GM12878 (cell line): ENCODE results near the gene EVI5L. TPM values are rescaled to one million over a fixed set of nuclear protein-coding genes. Genes with fewer than 3 reads are reported as not detected.
A peak's percentile ranks its signal among the peaks of the same experiment; 100 is the strongest.

ENCODE experiments used
- ATAC-seq: fragments of 200-7000 bp; cut with Tn5 transposase; 3 replicates; pipeline ENCODE4 v1.9.1; 2020; ENCODE audit warnings: mild to moderate bottlenecking, moderate library complexity
- BruUV-seq: library from RNA; stranded (reverse); fragments of 400-500 nt; replicated peaks from 2 replicates; lab custom pipeline; 2021; lab: Mats Ljungman, UMichigan
- CTCF ChIA-PET: fragments of 300-600 bp; sonication (Branson Sonifier 250); formaldehyde crosslinking; extraction: SDS; loops from one replicate; lab custom pipeline; 2021; ENCODE audit warnings: inconsistent platforms; lab: Yijun Ruan, JAX
- POLR2A ChIA-PET: fragments of 350-600 bp; formaldehyde crosslinking; extraction: SDS; loops from one replicate; lab custom pipeline; 2021; ENCODE audit warnings: inconsistent platforms; lab: Charles Lee
- RAD21 ChIA-PET: fragments of 300-600 bp; sonication (Branson Sonifier 250); formaldehyde crosslinking; loops from one replicate; lab custom pipeline; 2023; ENCODE audit warnings: antibody characterized with exemption; ENCODE audit not compliant: unreplicated experiment; lab: Charles Lee
- SMC1A ChIA-PET: fragments of 300-600 bp; sonication (Branson Sonifier 250); formaldehyde crosslinking; loops from one replicate; lab custom pipeline; 2023; ENCODE audit not compliant: unreplicated experiment, uncharacterized antibody; lab: Charles Lee
- DNase-seq: peaks from one replicate; pipeline ENCODE4 v3.0.0-alpha.2; 2011; ENCODE audit warnings: low read depth, low spot score
- FAIRE-seq: peaks from 3 replicates; lab custom pipeline; 2011; peaks lifted over from hg19 to GRCh38; lab: Jason Lieb, UNC
- H2AFZ ChIP-seq: 2 replicates; pipeline ENCODE4 v1.6.0; 2011; ENCODE audit warnings: low read depth, low read length, control low read depth; ENCODE audit not compliant: control insufficient read depth
- H3K27ac ChIP-seq: 2 replicates; pipeline ENCODE4 v1.5.1; 2011; ENCODE audit warnings: control low read depth; ENCODE audit not compliant: control insufficient read depth, insufficient read depth
- H3K27me3 ChIP-seq, 2 experiments: replicated peaks in 1 of 2; 2 replicates each; pipeline versions ENCODE4 v1.6.0 to v1.6.1; 2011; ENCODE audit warnings: low read length in 1 of 2; ENCODE audit not compliant: control insufficient read depth in 2 of 2, insufficient read depth in 2 of 2
- H3K36me3 ChIP-seq, 2 experiments: 2 replicates each; pipeline ENCODE4 v1.5.1; 2011; ENCODE audit warnings: low read length in 1 of 2; ENCODE audit not compliant: control insufficient read depth in 2 of 2, insufficient read depth in 2 of 2
- H3K4me1 ChIP-seq: 2 replicates; pipeline ENCODE4 v1.6.1; 2011; ENCODE audit warnings: mild to moderate bottlenecking, low read length, moderate library complexity, mixed read lengths; ENCODE audit not compliant: control insufficient read depth, insufficient read depth
- H3K4me2 ChIP-seq: 2 replicates; pipeline ENCODE4 v1.6.0; 2011; ENCODE audit warnings: control low read depth; ENCODE audit not compliant: control insufficient read depth, insufficient read depth
- H3K4me3 ChIP-seq: fragments of 200-600 bp; sonication (generic); 2 replicates; pipeline ENCODE4 v1.5.1; 2016
- H3K79me2 ChIP-seq: 2 replicates; pipeline ENCODE4 v1.6.0; 2011; ENCODE audit warnings: low read length; ENCODE audit not compliant: control insufficient read depth, insufficient read depth
- H3K9ac ChIP-seq: 2 replicates; pipeline ENCODE4 v1.8.0; 2011; ENCODE audit warnings: low read length, control low read depth, mixed read lengths; ENCODE audit not compliant: control insufficient read depth, insufficient read depth
- H3K9me3 ChIP-seq: replicated peaks from 3 replicates; pipeline ENCODE4 v1.5.1; 2011; ENCODE audit warnings: mild to moderate bottlenecking, low read length; ENCODE audit not compliant: control insufficient read depth, insufficient read depth
- H4K20me1 ChIP-seq: 2 replicates; pipeline ENCODE4 v1.6.0; 2011; ENCODE audit not compliant: control insufficient read depth, insufficient read depth
- CHD4 ChIP-seq: fragments of 200-600 bp; sonication (generic); IDR thresholded peaks from 2 replicates; pipeline ENCODE4 v1.6.1; 2016; ENCODE audit warnings: mild to moderate bottlenecking
- GABPA ChIP-seq: IDR thresholded peaks from 2 replicates; pipeline ENCODE4 v1.6.1; 2014; ENCODE audit warnings: antibody characterized with exemption, low read depth, mild to moderate bottlenecking, inconsistent platforms
- HDGF ChIP-seq: fragments of 450-650 bp; IDR thresholded peaks from 2 replicates; pipeline ENCODE4 v1.6.1; 2016; ENCODE audit warnings: antibody characterized with exemption
- IKZF1 ChIP-seq: fragments of 450-650 bp; conservative IDR thresholded peaks from 2 replicates; pipeline ENCODE4 v1.6.1; 2017; ENCODE audit warnings: antibody characterized with exemption, mild to moderate bottlenecking
- MTA2 ChIP-seq: fragments of 450-650 bp; IDR thresholded peaks from 2 replicates; pipeline ENCODE4 v1.6.1; 2016; ENCODE audit warnings: low read depth, mild to moderate bottlenecking, moderate library complexity
- MYC ChIP-seq: IDR thresholded peaks from 2 replicates; pipeline ENCODE4 v1.6.1; 2011; ENCODE audit warnings: mild to moderate bottlenecking, low read length, moderate library complexity, inconsistent platforms; ENCODE audit not compliant: insufficient read depth, insufficient replicate concordance, insufficient read length, severe bottlenecking
- NR2C2 ChIP-seq: IDR thresholded peaks from 2 replicates; pipeline ENCODE4 v1.6.1; 2011; ENCODE audit warnings: borderline replicate concordance, low read depth; ENCODE audit not compliant: control insufficient read depth, insufficient read length
- TCF12 ChIP-seq: IDR thresholded peaks from 2 replicates; pipeline ENCODE4 v1.6.1; 2011; ENCODE audit warnings: low read depth, mild to moderate bottlenecking, low read length
- YY1 ChIP-seq: IDR thresholded peaks from 2 replicates; pipeline ENCODE4 v1.6.1; 2011; ENCODE audit warnings: low read depth, mild to moderate bottlenecking, low read length
- WGBS: methylation state at CpG from one replicate; pipeline ENCODE4 v1.1.6; 2016; ENCODE audit warnings: low lambda C conversion rate; ENCODE audit not compliant: insufficient replicate concordance, insufficient coverage; ENCODE audit errors: missing lambda C conversion rate; 5-methylcytosine and 5-hydroxymethylcytosine counted together
- in situ Hi-C: fragments of 300-500 bp; cut with MboI; formaldehyde crosslinking; loops from 9 replicates; pipeline ENCODE4 v1.14.3; 2018; ENCODE audit warnings: mixed read lengths
- intact Hi-C: fragments of 100-400 bp; cut with micrococcal nuclease; formaldehyde crosslinking; loops from one replicate; pipeline ENCODE4 v1.14.2; 2022; ENCODE audit not compliant: unreplicated experiment
- polyA plus RNA-seq, 11 experiments: library from polyadenylated mRNA; depleted of rRNA in 4 of 11; unstranded in 6 of 11; stranded (reverse) in 5 of 11; fragments of >200 nt; fragmentation: Nextera tagmentation in 4 of 11; fragmentation: Illumina TruSeq in 1 of 11; extraction: Ambion mirVana in 4 of 11; extraction: Trizol in 1 of 11; gene quantifications; 1 replicate in 1 of 11; 2 replicates in 10 of 11; pipeline versions ENCODE4 v1.2.1 to v1.2.3, GENCODE V29; 2011 to 2016; ENCODE audit warnings: inconsistent platforms in 2 of 11, missing spikeins in 2 of 11, low read depth in 1 of 11
- total RNA-seq, 4 experiments: library from RNA; depleted of rRNA in 3 of 4; stranded (reverse); fragments of >200 nt in 3 of 4; fragmentation: Illumina TruSeq in 1 of 4; extraction: Trizol in 1 of 4; gene quantifications; 2 replicates each; pipeline versions ENCODE4 v1.2.1 to v1.2.3, GENCODE V29; 2013 to 2021
- TF ChIP-seq, protein P1 (sequence below): fragments of 450-650 bp; conservative IDR thresholded peaks from 2 replicates; pipeline ENCODE4 v1.6.1; 2017; ENCODE audit warnings: mild to moderate bottlenecking, moderate library complexity
- TF ChIP-seq, protein P2 (sequence below): fragments of 450-650 bp; formaldehyde crosslinking; IDR thresholded peaks from 2 replicates; pipeline ENCODE4 v1.4.0; 2020; ENCODE audit warnings: mild to moderate bottlenecking, moderate library complexity

The EVI5L gene
- total and polyA plus RNA-seq, 10 of the 15 experiments (the other 5 are each of a cell fraction or from before 2014, with no cell fraction given), result 0.23 to 13.8 (median 5.0) TPM

DNA sequence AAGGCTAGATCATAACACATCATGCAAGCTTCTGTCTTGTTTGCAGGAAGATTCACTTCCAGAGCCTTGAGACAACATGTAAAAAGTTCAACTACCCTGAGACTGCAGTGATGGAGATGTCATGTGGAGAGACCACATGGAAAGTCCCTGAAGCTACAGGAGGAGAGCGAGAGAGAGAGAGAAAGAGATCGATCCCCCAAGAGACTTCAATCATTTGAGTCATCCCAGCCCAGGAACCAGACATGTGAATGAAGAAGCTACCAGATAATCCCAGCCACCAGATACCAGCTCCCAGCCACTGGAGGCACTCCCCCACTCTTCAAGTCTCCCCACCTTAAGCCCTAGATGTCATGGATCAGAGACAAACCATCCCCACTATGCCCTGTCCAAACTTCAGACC lies 10.7 kb upstream of the EVI5L start (continued):
- TF ChIP-seq GABPA (no peak), TCF12 (peak; percentile 72), IKZF1 (peak; percentile 53; the same call in 1 of the 2 replicates), MTA2 (0 out of 2 replicates have a peak, but pooled peaks have one; percentile 27)

- no peak for FAIRE-seq
- in situ Hi-C loops, result no loop called here
- POLR2A ChIA-PET, result interaction anchor here (0.6 kb wide), 1 partner anchor 623 kb away, joined by 3 read pairs; no protein-coding TSS in a partner anchor
Observed at GRCh38 chr19:7820588-7820987, 9.4 kb upstream of the EVI5L start.

More at GRCh38 chr19:7820588-7820987, 9.4 kb upstream of the EVI5L start:
- ATAC-seq (no peak), DNase-seq (no peak)
- TF ChIP-seq CHD4 (no peak), HDGF (no peak), YY1 (no peak), NR2C2 (no peak), MYC (no peak)
- TF ChIP-seq, protein P1, sequence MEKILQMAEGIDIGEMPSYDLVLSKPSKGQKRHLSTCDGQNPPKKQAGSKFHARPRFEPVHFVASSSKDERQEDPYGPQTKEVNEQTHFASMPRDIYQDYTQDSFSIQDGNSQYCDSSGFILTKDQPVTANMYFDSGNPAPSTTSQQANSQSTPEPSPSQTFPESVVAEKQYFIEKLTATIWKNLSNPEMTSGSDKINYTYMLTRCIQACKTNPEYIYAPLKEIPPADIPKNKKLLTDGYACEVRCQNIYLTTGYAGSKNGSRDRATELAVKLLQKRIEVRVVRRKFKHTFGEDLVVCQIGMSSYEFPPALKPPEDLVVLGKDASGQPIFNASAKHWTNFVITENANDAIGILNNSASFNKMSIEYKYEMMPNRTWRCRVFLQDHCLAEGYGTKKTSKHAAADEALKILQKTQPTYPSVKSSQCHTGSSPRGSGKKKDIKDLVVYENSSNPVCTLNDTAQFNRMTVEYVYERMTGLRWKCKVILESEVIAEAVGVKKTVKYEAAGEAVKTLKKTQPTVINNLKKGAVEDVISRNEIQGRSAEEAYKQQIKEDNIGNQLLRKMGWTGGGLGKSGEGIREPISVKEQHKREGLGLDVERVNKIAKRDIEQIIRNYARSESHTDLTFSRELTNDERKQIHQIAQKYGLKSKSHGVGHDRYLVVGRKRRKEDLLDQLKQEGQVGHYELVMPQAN, result no peak
- TF ChIP-seq, protein P2, sequence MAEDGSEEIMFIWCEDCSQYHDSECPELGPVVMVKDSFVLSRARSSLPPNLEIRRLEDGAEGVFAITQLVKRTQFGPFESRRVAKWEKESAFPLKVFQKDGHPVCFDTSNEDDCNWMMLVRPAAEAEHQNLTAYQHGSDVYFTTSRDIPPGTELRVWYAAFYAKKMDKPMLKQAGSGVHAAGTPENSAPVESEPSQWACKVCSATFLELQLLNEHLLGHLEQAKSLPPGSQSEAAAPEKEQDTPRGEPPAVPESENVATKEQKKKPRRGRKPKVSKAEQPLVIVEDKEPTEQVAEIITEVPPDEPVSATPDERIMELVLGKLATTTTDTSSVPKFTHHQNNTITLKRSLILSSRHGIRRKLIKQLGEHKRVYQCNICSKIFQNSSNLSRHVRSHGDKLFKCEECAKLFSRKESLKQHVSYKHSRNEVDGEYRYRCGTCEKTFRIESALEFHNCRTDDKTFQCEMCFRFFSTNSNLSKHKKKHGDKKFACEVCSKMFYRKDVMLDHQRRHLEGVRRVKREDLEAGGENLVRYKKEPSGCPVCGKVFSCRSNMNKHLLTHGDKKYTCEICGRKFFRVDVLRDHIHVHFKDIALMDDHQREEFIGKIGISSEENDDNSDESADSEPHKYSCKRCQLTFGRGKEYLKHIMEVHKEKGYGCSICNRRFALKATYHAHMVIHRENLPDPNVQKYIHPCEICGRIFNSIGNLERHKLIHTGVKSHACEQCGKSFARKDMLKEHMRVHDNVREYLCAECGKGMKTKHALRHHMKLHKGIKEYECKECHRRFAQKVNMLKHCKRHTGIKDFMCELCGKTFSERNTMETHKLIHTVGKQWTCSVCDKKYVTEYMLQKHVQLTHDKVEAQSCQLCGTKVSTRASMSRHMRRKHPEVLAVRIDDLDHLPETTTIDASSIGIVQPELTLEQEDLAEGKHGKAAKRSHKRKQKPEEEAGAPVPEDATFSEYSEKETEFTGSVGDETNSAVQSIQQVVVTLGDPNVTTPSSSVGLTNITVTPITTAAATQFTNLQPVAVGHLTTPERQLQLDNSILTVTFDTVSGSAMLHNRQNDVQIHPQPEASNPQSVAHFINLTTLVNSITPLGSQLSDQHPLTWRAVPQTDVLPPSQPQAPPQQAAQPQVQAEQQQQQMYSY (CRISPR knock-in tag), result no peak
- Histone ChIP-seq H3K9ac (no peak overlapping the region), H3K27ac (no peak overlapping the region), H3K4me1 (peaks cover 16% of the 10 kb centered on the region), H3K9me3 (peaks cover 17% of the 10 kb centered on the region), H3K27me3 (no peaks in the 10 kb centered on the region), H3K79me2 (no peaks in the 10 kb centered on the region), H3K36me3 (no peaks in the 10 kb centered on the region), H2AFZ (no peak overlapping the region), H3K4me3 (no peak overlapping the region), H4K20me1 (no peaks in the 10 kb centered on the region), H3K4me2 (no peak overlapping the region)
- CTCF ChIA-PET, result interaction anchor here (1.2 to 1.6 kb wide), 2 partner anchors 32 to 252 kb away, joined by 3 to 6 read pairs; no protein-coding TSS in a partner anchor
- 68% methylated on average over 3 of the region's 3 CpGs for WGBS
- SMC1A ChIA-PET, result interaction anchor here (0.6 to 1.9 kb wide), 3 partner anchors 11 to 309 kb away, joined by 3 to 6 read pairs (median 5); no protein-coding TSS in a partner anchor
- intact Hi-C loops, result no loop called here
- no TSS peak for BruUV-seq
- RAD21 ChIA-PET, result interaction anchor here (1.9 kb wide), 1 partner anchor 11 kb away, joined by 4 read pairs; no protein-coding TSS in a partner anchor
